ENCODE results near the gene STMP1.
"Not testable (repeated sequence)": the region's sequence is repeated elsewhere in the genome, so short reads cannot be mapped to it uniquely, and the experiment has no call there.

The STMP1 gene

DNA sequence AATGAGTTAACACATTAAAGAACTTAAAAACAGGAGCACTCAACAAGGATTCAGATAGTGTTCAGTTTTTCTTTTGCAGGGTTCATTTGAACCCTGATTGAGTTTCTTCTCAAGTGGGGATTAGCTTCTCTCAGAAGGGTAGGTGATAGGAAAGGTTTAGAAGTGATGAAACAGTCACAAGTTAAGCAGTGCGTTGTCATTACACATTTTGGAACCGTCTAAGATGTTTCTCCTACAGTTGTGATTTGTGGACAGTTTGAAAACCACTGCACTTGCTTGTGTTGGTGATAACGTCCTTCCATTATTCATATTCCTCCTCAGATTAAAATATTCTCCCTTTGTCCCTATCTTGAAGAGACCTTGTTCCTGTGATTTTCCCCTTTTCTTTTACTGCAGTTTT is 2.7 kb downstream of the STMP1 start:
- no peak for DNase-seq (ENCODE audit: low spot score)

DNA sequence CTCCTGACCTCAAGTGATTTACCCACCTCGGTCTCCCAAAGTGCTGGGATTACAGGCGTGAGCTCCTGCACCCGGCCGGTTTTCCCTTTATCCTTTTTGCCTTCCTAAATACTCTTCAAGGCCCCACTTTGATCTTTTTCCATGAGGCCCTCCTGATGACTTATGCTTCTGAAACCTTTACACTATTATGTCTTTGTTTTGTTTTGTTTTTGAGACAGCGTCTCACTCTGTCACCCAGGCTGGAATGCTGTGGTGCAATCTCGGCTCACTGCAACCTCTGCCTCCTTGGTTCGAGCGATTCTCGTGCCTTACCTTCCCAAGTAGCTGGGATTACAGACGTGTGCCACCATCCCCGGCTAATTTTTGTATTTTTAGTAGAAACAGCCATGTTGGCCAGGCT is 3.8 kb downstream of the STMP1 start:
- no peak for DNase-seq (ENCODE audit: low spot score)

DNA sequence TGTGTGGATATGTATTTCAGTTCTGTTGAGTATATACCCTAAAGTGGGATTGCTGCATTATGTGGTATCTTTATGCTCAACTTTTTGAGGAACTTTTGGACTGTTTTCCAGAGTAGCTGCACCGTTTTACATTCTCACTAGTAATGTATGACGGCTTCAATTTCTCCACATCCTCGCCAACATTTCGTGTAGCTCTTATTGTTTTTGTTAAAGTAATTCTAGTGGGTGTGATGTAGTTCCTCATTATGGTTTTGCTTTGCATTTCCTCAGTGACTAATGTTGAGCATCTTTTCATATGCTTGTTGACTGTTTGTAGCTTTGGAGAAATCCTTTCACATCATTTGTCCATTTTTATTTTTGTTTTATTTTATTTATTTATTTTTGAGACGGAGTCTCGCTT is 4.5 kb downstream of the STMP1 start:
- DNase-seq (ENCODE audit: low spot score) = no peak

DNA sequence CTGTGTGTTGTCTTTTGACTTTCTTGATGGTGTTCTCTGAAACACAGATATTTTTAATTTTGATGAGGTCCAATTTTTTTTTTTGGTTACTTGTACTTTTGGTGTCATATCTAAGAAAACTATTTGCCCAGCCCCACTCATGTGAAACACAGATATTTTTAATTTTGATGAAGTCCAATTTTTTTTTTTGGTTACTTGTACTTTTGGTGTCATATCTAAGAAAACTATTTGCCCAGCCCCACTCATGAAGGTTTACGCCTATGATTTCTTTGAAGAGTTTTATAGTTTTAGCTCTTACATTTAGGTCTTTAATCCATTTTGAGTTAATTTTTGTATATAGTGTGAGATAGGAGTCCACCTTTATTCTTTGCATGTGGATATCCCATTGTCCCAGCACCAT is 5.3 kb downstream of the STMP1 start:
- not testable (repeated sequence) for DNase-seq (ENCODE audit: low spot score)

DNA sequence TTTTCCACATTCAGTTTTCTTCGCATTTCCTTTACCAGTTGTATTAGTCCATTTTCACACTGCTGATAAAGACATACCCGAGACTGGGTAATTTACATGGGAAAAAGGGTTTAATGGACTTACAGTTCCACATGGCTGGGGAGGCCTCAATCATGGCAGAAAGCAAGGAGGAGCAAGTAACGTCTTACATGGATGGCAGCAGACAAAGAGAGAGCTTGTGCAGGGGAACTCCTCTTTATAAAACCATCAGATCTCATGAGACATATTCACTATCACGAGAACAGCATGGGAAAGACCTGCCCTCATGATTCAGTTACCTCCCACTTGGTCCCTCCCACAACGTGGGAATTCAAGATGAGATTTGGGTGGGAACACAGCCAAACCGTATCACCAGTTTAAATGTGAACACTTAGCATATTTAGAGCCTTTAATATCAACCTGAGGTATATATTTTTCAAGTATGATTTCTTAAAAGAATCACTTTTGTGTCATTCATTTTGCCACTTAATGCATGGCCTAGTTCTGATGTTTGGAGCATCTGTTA is 6.6 kb downstream of the STMP1 start:
- not testable (repeated sequence) for DNase-seq (ENCODE audit: low spot score)

DNA sequence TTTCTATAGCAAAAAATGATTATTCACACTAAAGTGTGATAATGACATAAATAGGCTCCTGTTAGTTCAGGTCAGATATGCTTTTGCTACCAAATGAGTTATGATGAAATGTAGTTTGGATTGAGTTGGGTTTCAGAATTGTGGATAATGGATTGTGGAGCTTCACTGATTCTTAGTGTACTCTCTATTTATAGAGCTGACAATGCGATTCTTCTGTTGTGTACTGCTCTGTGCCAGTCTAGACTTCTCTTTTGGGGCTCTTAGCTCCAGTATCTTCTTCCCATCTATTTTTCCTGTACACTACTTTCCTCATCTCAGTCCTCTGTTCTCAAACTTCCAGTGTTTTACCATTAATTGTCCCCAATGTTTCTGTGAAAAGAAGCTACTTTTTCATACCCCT is 7.5 kb downstream of the STMP1 start:
- no peak for DNase-seq (ENCODE audit: low spot score)

DNA sequence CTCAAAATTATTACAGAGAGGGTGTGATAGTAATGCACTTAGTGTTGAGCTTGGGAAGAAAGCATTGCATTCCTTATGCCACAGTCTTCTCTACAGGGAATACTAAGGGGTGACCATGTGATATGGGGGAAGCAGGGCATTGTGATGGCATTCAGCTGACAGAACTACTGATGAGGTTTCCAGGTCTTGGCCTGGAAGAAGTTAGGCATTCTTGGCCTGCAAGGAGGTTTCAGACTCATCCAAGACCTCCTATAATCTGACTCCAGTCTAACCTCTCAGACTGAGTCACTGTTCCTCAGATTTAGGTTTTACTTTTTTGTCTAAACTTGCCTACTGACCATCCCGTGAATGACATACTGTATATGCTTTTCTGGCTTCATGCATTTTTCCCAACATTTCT is 7.9 kb downstream of the STMP1 start:
- no peak for DNase-seq (ENCODE audit: low spot score)

DNA sequence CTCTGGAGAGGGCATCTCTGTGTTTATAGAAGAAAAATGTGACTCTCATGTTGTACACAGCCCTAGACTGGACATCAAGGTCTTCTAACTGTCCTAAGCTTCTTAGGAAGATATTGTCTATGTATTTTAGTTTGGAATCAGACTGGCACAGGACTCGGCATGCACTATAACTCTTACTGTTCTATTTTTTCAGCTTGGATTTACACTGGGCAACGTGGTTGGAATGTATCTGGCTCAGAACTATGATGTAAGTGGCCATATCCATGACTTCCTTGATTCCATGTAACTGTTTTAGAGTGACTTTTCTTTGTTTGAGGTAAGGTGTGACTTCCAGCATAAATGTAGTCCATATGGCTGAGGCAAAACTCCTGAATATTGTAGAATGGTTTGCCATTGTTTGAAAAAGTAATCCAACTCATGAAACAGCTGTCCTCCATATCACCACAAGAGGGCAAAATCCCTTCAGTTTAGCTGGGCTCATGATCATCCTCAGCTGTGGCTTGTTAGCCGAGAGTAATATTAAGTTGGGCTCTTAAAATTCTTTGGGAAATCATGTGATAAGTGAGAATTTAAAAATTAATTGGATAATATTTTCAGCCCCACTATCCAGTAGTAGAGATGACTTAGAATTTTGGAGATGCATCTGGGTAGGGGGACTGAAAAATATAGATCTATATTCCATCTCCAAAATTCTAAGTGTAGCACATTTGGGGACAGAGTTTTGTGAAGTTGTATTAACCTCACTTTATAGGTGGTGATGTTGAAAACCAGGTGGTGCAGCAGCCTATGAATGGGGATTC is 10.4 kb downstream of the STMP1 start:
- no peak for DNase-seq (ENCODE audit: low spot score)

DNA sequence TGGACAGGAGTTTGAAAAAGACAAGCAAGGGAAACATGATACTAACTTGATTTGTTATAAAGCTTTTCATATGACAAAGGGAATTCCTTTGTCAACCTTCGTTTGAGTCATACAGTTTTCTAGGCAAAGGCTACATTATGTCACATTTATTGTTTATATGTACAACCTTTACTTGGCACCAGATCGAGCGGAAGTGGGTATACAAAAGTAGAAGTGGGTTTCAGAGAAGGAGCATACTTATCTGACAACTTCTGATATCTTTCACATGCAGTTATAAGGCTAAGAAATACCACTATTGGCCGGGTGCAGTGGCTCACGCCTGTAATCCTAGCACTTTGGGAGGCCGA is 11.0 kb downstream of the STMP1 start:
- DNase-seq (ENCODE audit: low spot score) = no peak

DNA sequence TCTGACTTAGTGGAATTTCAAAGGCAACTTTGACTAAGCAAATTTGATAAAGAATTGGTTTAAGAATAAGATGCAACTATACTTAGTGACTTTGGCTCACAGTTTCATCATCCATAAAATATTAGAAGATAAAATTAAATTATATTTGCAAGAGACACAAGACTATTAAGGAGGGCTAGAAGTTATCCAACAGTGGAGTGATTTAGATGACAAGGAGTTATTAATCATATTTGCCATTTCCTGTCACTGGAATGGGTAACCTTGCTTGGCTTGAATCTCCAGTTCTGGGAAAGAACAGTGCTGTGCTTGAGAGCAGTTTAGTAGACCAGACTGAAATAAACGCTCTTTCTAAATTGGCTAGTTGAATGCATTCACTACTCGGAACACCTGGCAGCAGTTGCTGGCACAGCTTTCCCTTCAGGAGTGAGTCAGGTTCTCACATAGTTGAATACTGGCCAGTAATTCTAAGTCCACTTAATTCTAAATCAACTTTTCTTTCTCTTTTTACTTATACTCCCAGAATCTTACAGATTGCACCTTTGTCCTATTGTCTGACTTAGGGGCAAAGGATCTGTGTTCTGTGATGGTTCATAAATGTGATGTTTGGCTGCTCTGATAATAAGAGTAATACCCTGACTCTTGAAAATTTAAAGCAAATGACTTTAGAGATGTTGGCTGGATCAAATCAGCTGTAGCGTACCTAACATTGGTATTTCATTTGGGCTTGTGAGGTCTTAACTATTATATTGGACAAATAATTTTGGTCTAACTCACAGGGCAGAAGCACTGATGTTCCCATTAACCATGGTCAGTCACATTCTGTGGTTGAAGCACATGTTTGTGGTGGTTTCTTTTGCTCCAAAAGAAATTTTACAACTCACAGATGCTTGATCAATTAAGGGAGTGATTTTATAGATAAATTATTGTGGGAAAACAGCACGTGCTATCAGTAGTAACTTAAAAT is 16.6 kb downstream of the STMP1 start:
- DNase-seq (ENCODE audit: low spot score) = no peak

DNA sequence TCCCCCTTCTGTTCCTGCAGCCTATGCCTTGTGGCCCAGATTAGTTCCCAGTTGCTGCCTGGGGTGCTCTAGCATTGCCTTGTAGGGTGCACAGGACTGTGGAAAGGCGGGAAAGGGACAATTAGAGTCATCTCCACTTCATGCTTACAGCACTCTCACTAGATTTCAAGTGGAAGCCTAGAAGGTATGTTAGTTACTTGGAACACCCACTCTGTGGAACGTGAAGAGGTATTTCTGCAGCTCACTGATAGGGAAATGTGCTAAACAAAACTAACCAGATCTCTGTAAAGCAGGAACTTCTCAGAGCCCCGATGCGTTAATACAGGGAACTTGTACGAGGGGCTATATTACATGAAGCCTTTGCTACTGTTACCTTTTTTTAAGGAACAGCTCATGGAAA is 19.4 kb downstream of the STMP1 start:
- no peak for DNase-seq (ENCODE audit: low spot score)

DNA sequence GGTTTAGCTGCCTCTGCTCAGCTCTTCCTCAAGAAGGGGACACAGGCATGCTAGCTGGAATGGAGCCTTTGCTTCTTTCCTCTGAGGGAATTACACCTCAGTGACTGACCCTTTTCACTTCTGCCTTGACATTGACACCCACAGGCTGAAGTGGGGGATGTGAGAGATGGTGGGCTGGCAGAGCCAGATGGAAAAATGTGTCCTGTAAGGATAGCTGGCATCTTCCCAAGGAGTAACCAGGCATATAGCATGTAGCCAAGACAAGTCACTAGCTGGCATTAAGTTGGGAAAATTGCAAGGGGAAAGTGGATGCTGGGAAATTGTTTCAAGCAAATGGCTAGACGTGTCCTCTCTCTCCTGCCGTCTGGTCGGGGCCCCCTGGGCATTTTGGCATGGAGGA is 19.9 kb downstream of the STMP1 start:
- no peak for DNase-seq (ENCODE audit: low spot score)

DNA sequence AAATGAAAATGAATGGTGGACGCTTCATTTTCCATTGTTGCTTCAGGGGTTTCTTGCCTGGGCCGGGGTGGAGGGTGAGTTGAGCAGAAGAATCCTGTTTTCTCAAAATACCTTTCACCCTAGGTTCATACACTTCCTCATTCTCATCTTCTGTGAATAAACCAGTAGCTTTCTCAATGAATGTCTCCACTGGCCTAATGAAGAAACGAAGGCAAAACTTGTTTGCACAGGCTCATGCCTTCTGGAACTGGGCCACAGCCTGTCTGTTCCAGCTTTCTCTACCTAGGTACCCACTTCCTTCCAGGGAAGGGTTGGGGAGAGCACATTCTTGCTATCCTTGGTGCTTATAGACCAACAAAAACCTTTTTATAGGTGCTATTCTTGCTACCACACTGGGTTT is 21.3 kb downstream of the STMP1 start:
- no peak for DNase-seq (ENCODE audit: low spot score)

DNA sequence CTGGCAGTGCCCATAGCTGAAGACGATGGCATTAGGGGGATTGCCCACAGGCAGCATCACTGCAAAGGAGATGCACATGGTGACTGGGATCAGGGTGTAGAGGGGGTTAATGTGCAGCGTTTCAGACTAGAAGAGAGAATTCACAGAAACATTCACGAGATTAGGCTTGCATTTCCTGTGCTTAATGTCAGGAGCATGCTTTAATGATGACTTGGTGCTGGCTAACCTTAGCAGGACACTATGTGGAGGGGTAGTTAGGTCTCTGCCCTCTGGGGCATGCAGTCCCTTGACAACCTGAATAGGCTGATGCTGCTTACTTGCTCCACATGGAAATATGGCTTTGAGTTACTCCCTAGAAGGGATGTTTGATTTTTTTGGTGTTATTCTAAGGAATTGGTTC is 21.8 kb downstream of the STMP1 start:
- no peak for DNase-seq (ENCODE audit: low spot score)

DNA sequence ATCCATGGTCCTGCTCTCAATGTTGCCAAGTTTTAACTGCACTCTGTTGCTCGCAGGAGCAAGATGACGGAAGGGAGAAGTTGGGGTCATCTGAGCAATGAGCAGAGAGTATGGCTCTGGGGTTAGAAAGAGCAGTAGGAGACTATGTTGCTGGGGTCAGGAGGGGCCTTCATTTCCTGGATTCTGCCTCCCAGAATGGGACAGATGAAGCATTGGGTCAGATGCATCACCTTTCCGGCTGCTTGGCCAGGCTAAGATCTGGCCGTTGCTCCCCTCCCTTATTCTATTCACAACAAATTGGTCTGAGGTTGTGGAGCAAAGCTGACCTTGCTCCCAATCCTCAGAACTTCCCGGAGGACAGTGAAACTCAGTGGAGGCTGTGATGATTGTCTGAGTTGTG is 22.4 kb downstream of the STMP1 start:
- no peak for DNase-seq (ENCODE audit: low spot score)

DNA sequence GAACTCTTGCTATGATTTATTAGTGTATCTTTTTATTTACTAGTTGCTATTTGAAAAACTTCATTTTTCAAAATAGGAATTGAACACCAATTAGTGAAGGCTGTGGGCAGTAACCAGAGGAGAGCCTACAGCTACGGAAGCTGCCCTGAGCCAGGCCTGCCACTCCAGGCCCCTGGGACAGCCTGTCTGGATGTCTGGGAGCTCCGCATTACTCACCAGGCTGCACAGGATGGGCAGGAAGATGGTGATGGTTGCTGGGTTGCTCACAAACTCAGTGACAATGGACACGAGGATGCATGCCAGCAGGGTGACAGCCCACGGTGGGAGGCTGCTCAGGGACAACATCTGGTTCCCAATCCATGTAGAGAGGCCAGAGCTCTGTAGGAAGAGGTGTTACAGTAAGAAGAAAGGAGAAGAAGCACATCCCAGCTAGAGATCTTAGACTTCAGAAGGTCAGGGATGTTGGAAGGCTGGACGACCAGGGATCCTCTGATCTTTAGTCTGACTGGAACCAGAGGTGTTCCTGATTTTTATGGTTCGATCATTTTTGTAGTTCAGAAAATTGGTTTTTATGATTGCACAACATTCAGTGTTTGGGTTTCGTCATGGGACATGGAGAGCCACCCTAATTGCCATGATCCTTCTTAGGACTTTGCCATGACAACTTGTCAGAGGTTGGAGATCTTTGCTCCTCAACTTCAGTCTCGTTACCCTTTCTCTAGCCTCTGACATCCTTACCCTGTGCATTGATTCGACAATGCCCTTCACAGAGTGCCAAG is 23.2 kb downstream of the STMP1 start:
- no peak for DNase-seq (ENCODE audit: low spot score)

DNA sequence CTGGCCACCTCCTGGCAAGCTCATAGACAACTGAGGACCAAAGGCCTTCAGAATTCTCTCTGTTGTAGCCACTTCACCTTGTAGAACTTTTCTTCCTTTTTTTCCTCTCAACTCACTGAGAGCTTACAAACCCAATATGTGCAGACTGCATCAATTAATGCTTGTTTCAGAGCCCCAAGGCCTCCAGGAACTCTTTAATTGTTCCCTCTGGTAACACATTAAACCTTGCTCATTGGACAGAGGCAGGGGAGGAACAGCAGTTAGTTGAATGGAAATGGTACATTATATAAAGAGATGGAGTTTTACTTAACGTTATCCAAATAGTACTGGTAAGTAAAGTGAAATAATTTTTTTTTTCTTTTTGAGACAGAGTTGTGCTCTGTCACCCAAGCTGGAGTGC is 25.2 kb downstream of the STMP1 start:
- no peak for DNase-seq (ENCODE audit: low spot score)

DNA sequence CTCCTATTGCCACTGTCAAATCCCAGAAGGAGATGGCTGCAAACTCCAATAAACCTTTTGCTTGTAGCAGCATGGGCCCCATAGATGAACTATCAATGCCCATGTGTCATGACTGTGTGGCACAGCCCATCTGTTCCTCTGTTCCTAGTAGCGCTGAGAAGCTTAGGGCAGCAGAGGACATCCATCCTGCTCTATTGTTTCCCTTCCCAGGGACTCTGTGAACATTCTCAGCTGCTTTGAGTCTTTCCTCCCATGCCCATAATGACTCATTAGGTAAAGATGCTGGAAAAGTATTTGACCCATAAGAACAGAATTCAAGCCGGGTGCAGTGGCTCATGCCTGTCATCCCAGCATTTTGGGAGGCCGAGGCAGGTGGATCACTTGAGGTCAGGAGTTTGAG is 28.3 kb downstream of the STMP1 start:
- no peak for DNase-seq (ENCODE audit: low spot score)

DNA sequence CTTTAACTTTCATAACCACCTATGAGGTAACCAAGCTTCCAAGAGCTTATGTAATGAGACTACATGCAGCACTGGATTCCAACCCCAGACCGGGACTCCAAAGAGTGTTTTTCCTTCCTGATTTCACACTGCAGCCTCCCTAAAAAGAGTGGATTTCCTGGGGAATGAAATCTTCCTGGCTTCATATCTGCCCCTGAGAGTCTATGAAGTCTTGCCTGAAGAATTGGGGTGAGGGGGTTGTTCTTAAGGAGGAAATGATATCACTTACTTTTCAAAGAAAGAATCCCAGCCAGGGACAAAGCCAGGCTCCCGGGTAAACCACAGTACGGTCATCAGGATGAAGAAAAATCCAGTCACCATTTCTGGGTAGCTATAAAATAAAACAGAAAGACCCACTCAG is 29.7 kb downstream of the STMP1 start:
- no peak for DNase-seq (ENCODE audit: low spot score)

DNA sequence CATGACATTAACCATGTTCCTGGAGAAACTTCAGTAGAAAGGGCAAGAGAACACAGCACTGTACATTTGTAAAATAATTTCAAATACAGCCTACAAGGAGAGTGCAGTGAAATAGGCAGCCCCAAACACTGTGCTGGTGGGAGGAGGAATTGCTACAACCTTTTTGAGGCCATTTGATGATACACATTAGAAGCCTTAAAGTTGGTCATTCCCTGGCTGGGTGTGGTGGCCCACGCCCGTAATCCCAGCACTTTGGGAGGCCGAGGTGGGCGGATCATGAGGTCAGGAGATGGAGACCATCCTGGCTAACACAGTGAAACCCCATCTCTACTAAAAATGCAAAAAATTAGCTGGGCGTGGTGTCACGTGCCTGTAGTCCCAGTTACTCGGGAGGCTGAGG is 30.3 kb downstream of the STMP1 start:
- not testable (repeated sequence) for DNase-seq (ENCODE audit: low spot score)

DNA sequence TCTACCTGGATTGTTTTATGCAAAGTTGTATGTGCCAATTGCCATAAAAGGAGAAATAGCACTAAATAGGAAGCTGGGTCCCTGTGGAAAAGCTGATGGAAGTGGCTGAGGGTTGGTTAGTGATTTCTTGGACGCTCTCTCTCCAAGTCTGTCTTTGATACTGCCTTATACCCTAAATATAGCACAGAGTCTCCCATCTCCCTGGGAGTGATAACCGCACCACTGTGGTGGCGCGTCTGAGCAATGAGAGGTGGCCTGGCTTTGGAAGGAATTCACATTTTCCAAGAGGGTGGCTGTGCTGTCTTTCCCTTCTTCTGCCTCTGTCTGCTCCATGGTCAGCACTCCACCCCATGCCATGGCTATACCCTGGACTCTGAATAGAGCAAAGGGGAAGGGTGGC is 31.2 kb downstream of the STMP1 start:
- no peak for DNase-seq (ENCODE audit: low spot score)

DNA sequence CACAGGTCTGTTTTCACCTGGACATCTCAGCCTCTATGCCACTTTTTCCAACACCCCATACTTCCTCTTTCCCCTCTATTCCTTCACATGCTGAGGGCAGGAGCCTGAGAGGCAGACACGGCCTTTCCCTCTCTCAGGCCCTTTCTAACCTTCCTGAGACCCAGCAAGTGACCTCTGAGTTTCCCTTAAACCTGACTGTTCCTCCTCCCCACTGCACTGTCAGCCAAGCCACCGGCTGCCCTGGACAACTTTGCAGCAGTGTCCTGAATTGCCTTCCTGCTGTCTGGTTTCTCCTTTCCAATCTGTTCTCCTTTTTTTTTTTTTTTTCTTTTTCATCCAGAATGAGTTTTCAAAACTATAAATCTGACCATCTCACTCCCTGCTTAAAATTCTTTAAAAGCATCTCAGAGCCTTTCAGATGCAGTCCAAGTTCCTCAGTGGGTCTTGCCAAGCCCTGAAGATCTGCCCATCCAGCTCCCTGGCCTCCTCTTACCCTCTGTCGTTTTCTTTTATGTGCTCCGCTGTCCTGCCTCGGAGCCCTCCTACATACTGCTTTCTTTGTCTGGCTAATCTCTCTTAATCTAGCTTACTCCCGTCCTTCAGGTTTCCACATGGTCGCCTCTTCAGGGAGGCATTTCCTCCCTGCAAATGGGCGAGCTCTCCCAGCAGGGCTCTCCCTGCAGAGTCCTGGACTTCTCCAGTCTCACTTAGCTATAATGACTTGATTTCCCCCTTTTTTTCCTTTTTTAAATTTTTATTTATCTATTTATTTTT is 35.1 kb downstream of the STMP1 start:
- DNase-seq (ENCODE audit: low spot score) = no peak
